OCI-LY3 (cell line): ENCODE measurements around the gene PERP.

Experiments
- H2AFZ ChIP-seq: fragments of 200-600, 300-600 bp; shearing (Covaris generic); 2 replicates; pipeline ENCODE4 v1.6.0; 2014; ENCODE audit warnings: antibody characterized with exemption, low read depth, low read length
- H3K27ac ChIP-seq: fragments of 200-600, 300-600 bp; sonication (generic); 2 replicates; pipeline ENCODE4 v1.5.1; 2014; ENCODE audit warnings: mild to moderate bottlenecking, low read length, moderate library complexity, mixed read lengths
- H3K27me3 ChIP-seq: fragments of 200-600, 300-600 bp; sonication (generic); 2 replicates; pipeline ENCODE4 v1.6.1; 2014; ENCODE audit warnings: low read depth, low read length, mixed read lengths
- H3K36me3 ChIP-seq: fragments of 200-600, 300-600 bp; sonication (generic); replicated peaks from 2 replicates; pipeline ENCODE3; 2014; ENCODE audit warnings: low read depth, low read length, mixed read lengths
- H3K4me1 ChIP-seq: fragments of 300-600, 200-600 bp; sonication (generic); 2 replicates; pipeline ENCODE4 v1.6.1; 2014; ENCODE audit warnings: low read length, mixed read lengths
- H3K4me2 ChIP-seq: fragments of 200-600, 300-600 bp; sonication (generic); 2 replicates; pipeline ENCODE4 v1.6.1; 2014; ENCODE audit warnings: low read length, mixed read lengths
- H3K4me3 ChIP-seq: fragments of 300-600, 200-600 bp; sonication (generic); 2 replicates; pipeline ENCODE4 v1.5.1; 2014; ENCODE audit warnings: antibody characterized with exemption, mild to moderate bottlenecking, low read length, moderate library complexity
- H3K79me2 ChIP-seq: fragments of 300-600, 200-600 bp; shearing (Covaris generic); 2 replicates; pipeline ENCODE4 v1.6.1; 2014; ENCODE audit warnings: mild to moderate bottlenecking, low read length, mixed read lengths
- H3K9ac ChIP-seq: fragments of 300-600, 200-600 bp; shearing (Covaris generic); 2 replicates; pipeline ENCODE4 v1.6.0; 2014; ENCODE audit warnings: mild to moderate bottlenecking, low read length, moderate library complexity
- H3K9me3 ChIP-seq: fragments of 200-600, 300-600 bp; shearing (Covaris generic); 2 replicates; pipeline ENCODE4 v1.6.1; 2014; ENCODE audit warnings: low read length, mixed read lengths; ENCODE audit not compliant: insufficient read depth
- H4K20me1 ChIP-seq: fragments of 200-600, 300-600 bp; sonication (generic); 2 replicates; pipeline ENCODE4 v1.6.1; 2016; ENCODE audit warnings: low read length, mixed read lengths; ENCODE audit not compliant: insufficient read depth
- CTCF ChIP-seq: fragments of 200-600, 300-600 bp; sonication (generic); IDR thresholded peaks from 2 replicates; pipeline ENCODE4 v1.5.1; 2014; ENCODE audit warnings: antibody characterized with exemption, low read length, low read depth
- EZH2phosphoT487 ChIP-seq: fragments of 200-600 bp; shearing (Covaris generic); IDR thresholded peaks from 2 replicates; pipeline ENCODE4 v1.6.1; 2018; ENCODE audit warnings: antibody characterized with exemption, mixed run types, low read depth

The PERP gene

GRCh38 chr6:138105880-138106664, 1.1 kb downstream of the PERP start:
- no peak overlapping the region for H2AFZ ChIP-seq
- H3K9me3 ChIP-seq = no peaks in the 10 kb centered on the region
- no peaks in the 10 kb centered on the region for H3K36me3 ChIP-seq
- H3K4me1 ChIP-seq = no peaks in the 10 kb centered on the region
- H3K9ac ChIP-seq = no peak overlapping the region
- TF ChIP-seq EZH2phosphoT487 (no peak), CTCF (no peak)
- no peak overlapping the region for H3K27ac ChIP-seq
- no peaks in the 10 kb centered on the region for H4K20me1 ChIP-seq
- no peak overlapping the region for H3K4me3 ChIP-seq
- H3K4me2 ChIP-seq = no peak overlapping the region
- H3K79me2 ChIP-seq = no peaks in the 10 kb centered on the region
- 0 out of 2 replicates have a peak, but pooled peaks cover 2% of the 10 kb centered on the region for H3K27me3 ChIP-seq

- no peak overlapping the region for H3K27ac ChIP-seq
- no peak overlapping the region for H3K4me3 ChIP-seq
- no peaks in the 10 kb centered on the region for H3K27me3 ChIP-seq
- no peak overlapping the region for H2AFZ ChIP-seq
- H3K79me2 ChIP-seq = no peaks in the 10 kb centered on the region
- H3K9ac ChIP-seq = no peak overlapping the region
- H3K36me3 ChIP-seq = no peaks in the 10 kb centered on the region
- H4K20me1 ChIP-seq = no peaks in the 10 kb centered on the region
- H3K9me3 ChIP-seq = no peaks in the 10 kb centered on the region
- no peak for TF ChIP-seq CTCF
- no peak for TF ChIP-seq EZH2phosphoT487
- H3K4me1 ChIP-seq = no peaks in the 10 kb centered on the region
- H3K4me2 ChIP-seq = no peak overlapping the region
Measured at GRCh38 chr6:138105446-138105845, 1.8 kb downstream of the PERP start.

- Histone ChIP-seq H3K27me3 (0 out of 2 replicates have a peak, but pooled peaks cover 3% of the 10 kb centered on the region), H3K27ac (no peak overlapping the region), H3K9ac (no peak overlapping the region), H3K79me2 (no peaks in the 10 kb centered on the region), H3K36me3 (no peaks in the 10 kb centered on the region), H3K4me3 (no peak overlapping the region), H3K4me1 (no peaks in the 10 kb centered on the region), H4K20me1 (no peaks in the 10 kb centered on the region), H3K4me2 (no peak overlapping the region), H2AFZ (no peak overlapping the region), H3K9me3 (no peaks in the 10 kb centered on the region)
- TF ChIP-seq EZH2phosphoT487 (no peak), CTCF (no peak)
Measured at GRCh38 chr6:138104618-138105213, 2.5 kb downstream of the PERP start.

DNA sequence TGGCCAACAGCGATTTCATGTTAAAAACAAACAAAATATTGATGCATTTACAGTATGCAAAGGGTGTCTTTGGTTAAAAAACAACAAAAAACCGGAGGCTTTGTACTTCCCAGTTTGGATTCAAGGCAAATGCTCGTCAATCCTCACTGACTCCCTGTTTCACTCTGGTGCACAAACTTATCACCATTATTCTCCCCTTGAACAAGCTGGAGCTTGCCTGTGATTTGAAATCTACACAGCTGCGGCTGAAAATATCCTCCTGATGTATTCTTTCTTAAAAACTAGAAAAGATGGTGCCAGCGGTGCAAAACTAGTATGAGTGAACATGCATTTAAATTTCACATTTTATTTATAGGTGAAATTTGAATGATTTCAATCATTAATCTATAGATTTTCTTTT, 3.3 kb downstream of the PERP start:
- Histone ChIP-seq H3K36me3 (no peaks in the 10 kb centered on the region), H3K79me2 (no peaks in the 10 kb centered on the region), H3K9me3 (no peaks in the 10 kb centered on the region), H3K27ac (no peak overlapping the region), H3K4me1 (no peaks in the 10 kb centered on the region), H3K27me3 (0 out of 2 replicates have a peak, but pooled peaks cover 4% of the 10 kb centered on the region), H2AFZ (no peak overlapping the region), H3K9ac (no peak overlapping the region), H3K4me2 (no peak overlapping the region), H4K20me1 (no peaks in the 10 kb centered on the region), H3K4me3 (no peak overlapping the region)
- TF ChIP-seq CTCF = no peak
- no peak for TF ChIP-seq EZH2phosphoT487
